HepG2 (cell line): Measurements from ENCODE around the gene PIP5K1A. TPM values are rescaled to one million over a fixed set of nuclear protein-coding genes. Genes with fewer than 3 reads are reported as not detected.

Experiments used
- AKNA ChIP-seq: sonication (generic); formaldehyde crosslinking; IDR thresholded peaks from 2 replicates; pipeline ENCODE4 v1.4.0; 2020; ENCODE audit warnings: missing genetic modification reagents, borderline replicate concordance
- E2F1 ChIP-seq: sonication (generic); formaldehyde crosslinking; IDR thresholded peaks from 2 replicates; pipeline ENCODE4 v1.5.0; 2020; ENCODE audit warnings: missing genetic modification reagents
- ELF4 ChIP-seq: sonication (generic); formaldehyde crosslinking; IDR thresholded peaks from 2 replicates; pipeline ENCODE4 v1.5.0; 2020; ENCODE audit warnings: missing genetic modification reagents, mild to moderate bottlenecking, moderate library complexity, borderline replicate concordance
- HOXA3 ChIP-seq: sonication (generic); formaldehyde crosslinking; IDR thresholded peaks from 2 replicates; pipeline ENCODE4 v1.5.0; 2020; ENCODE audit warnings: missing genetic modification reagents
- MNT ChIP-seq: fragments of 450-650 bp; IDR thresholded peaks from 2 replicates; pipeline ENCODE4 v1.6.1; 2016
- PATZ1 ChIP-seq: sonication (generic); formaldehyde crosslinking; IDR thresholded peaks from 2 replicates; pipeline ENCODE4 v1.4.0; 2020; ENCODE audit warnings: missing genetic modification reagents
- SSRP1 ChIP-seq: IDR thresholded peaks from 2 replicates; pipeline ENCODE4 v1.6.1; 2016; ENCODE audit warnings: control low read depth
- TAF15 ChIP-seq: fragments of 200-400 bp; formaldehyde crosslinking; IDR thresholded peaks from one replicate; pipeline ENCODE4 v1.6.1; 2018; ENCODE audit warnings: mild to moderate bottlenecking, low read depth, low read length; ENCODE audit not compliant: poor library complexity, severe bottlenecking
- TEAD3 ChIP-seq: optimal IDR thresholded peaks from 2 replicates; pipeline ENCODE3; 2016; ENCODE audit warnings: borderline replicate concordance
- ZFP36L1 ChIP-seq: sonication (generic); formaldehyde crosslinking; IDR thresholded peaks from 2 replicates; pipeline ENCODE4 v1.8.0; 2022; ENCODE audit warnings: mild to moderate bottlenecking, missing genetic modification reagents, moderate library complexity
- ZNF441 ChIP-seq: sonication (generic); formaldehyde crosslinking; IDR thresholded peaks from 2 replicates; pipeline ENCODE4 v1.7.0; 2021; ENCODE audit warnings: missing genetic modification reagents, borderline replicate concordance
- ZNF629 ChIP-seq: sonication (generic); formaldehyde crosslinking; conservative IDR thresholded peaks from 2 replicates; pipeline ENCODE4 v1.5.0; 2020; ENCODE audit warnings: missing genetic modification reagents
- polyA plus RNA-seq, 8 experiments: library from polyadenylated mRNA; depleted of rRNA in 3 of 8; stranded (reverse) in 7 of 8; unstranded in 1 of 8; fragments of >200 nt; fragmentation: Illumina TruSeq in 4 of 8; extraction: Trizol in 4 of 8; gene quantifications; 2 replicates each; pipeline versions ENCODE4 v1.2.1 to v1.2.3, GENCODE V29; 2011 to 2016; ENCODE audit warnings: low read depth in 4 of 8, missing spikeins in 1 of 8, mixed read lengths in 1 of 8; ENCODE audit not compliant: insufficient read depth in 1 of 8
- total RNA-seq, 5 experiments: library from RNA; depleted of rRNA; stranded (reverse); fragments of >200 nt; fragmentation: Illumina TruSeq; extraction: Trizol; gene quantifications; 2 replicates each; pipeline ENCODE4 v1.2.3, GENCODE V29; 2016; ENCODE audit warnings: low read depth in 1 of 5

PIP5K1A gene
- total and polyA plus RNA-seq, 2 of the 13 experiments (the other 11 are each of a cell fraction or from before 2014, with no cell fraction given) = 45.3 to 65.1 TPM

GRCh38 chr1:151265446-151266236 lies 67.3 kb downstream of the PIP5K1A start (continued):
- TF ChIP-seq E2F1 (CRISPR knock-in tag) (no peak), ZFP36L1 (0 out of 2 replicates have a peak, but pooled peaks have one; percentile 25), ELF4 (CRISPR knock-in tag) (no peak), TAF15 (no peak), PATZ1 (CRISPR knock-in tag) (no peak), ZNF629 (no peak), AKNA (CRISPR knock-in tag) (no peak), MNT (no peak), ZNF441 (CRISPR knock-in tag) (0 out of 2 replicates have a peak, but pooled peaks have one; percentile 23), SSRP1 (CRISPR knock-in tag) (no peak), TEAD3 (CRISPR knock-in tag) (peak; percentile 8), HOXA3 (peak; percentile 20; the same call in 1 of the 2 replicates)
